Colonic mucosa (tissue), 4 donors: ENCODE data around the gene LMO2. TPM values are rescaled to one million over a fixed set of nuclear protein-coding genes. Genes with fewer than 3 reads are reported as not detected.
"Not testable (repeated sequence)": the region's sequence is repeated elsewhere in the genome, so short reads cannot be mapped to it uniquely, and the experiment has no call there.

Experiments used
- DNase-seq: peaks from one replicate; pipeline ENCODE4 v3.0.0-alpha.2; 2020
- H3K27ac ChIP-seq: fragments of 200-600 bp; one replicate; pipeline ENCODE4 v1.8.0; 2021
- H3K27me3 ChIP-seq: fragments of 200-600 bp; one replicate; pipeline ENCODE4 v1.8.0; 2021
- H3K36me3 ChIP-seq: fragments of 200-600 bp; one replicate; pipeline ENCODE4 v1.8.0; 2021
- H3K4me1 ChIP-seq: fragments of 200-600 bp; one replicate; pipeline ENCODE4 v1.8.0; 2021; ENCODE audit warnings: mild to moderate bottlenecking
- H3K4me3 ChIP-seq: fragments of 200-600 bp; one replicate; pipeline ENCODE4 v1.8.0; 2021
- H3K9ac ChIP-seq, 2 donors: one replicate each; pipeline ENCODE4 v1.7.0; 2013; ENCODE audit warnings: control low read depth in 2 of 2, low read depth in 2 of 2, low read length in 2 of 2
- H3K9me3 ChIP-seq: fragments of 200-600 bp; one replicate; pipeline ENCODE4 v1.8.0; 2021
- CTCF ChIP-seq: fragments of 200-600 bp; IDR thresholded peaks from one replicate; pipeline ENCODE4 v1.8.0; 2022; ENCODE audit warnings: antibody characterized with exemption, mild to moderate bottlenecking
- intact Hi-C: fragments of 100-400 bp; cut with DNase I; formaldehyde crosslinking; loops from one replicate; pipeline ENCODE4 v1.14.1; 2022
- total RNA-seq, 2 donors: library from RNA; stranded (reverse); fragmentation: NEBNext Ultra II Directional in 1 of 2; extraction: Animal tissue kit (Norgen Biotek cat#: 25700) in 1 of 2; gene quantifications; one replicate each; pipeline ENCODE4 v1.2.1, GENCODE V29; 2021
- donor health status: healthy.
- donor health status: DM: no; HTN: no; CAD: no.
- donor health status: DM: no; HTN: no; CAD: no.

Gene LMO2
- total RNA-seq, 2 donors from 2014 or later: 7.2 to 11.3 TPM

- Histone ChIP-seq H3K27ac (no peak overlapping the region), H3K9me3 (no peaks in the 10 kb centered on the region), H3K36me3 (no peaks in the 10 kb centered on the region), H3K4me3 (no peak overlapping the region), H3K4me1 (no peaks in the 10 kb centered on the region), H3K27me3 (no peaks in the 10 kb centered on the region), H3K9ac (no peak overlapping the region)
- no peak for DNase-seq
- intact Hi-C loops: no loop called here
- TF ChIP-seq CTCF: no peak
These were observed 42.6 kb upstream of the LMO2 start for GRCh38 chr11:33934450-33934849.

GRCh38 chr11:33933602-33934001, 41.7 kb upstream of the LMO2 start:
- Histone ChIP-seq H3K9me3 (no peaks in the 10 kb centered on the region), H3K9ac (no peak overlapping the region), H3K27ac (no peak overlapping the region), H3K4me3 (no peak overlapping the region), H3K27me3 (no peaks in the 10 kb centered on the region), H3K4me1 (no peaks in the 10 kb centered on the region), H3K36me3 (no peaks in the 10 kb centered on the region)
- TF ChIP-seq CTCF: no peak
- intact Hi-C loops: no loop called here
- DNase-seq: no peak

GRCh38 chr11:33932721-33933120, 40.8 kb upstream of the LMO2 start:
- intact Hi-C loops: no loop called here
- Histone ChIP-seq H3K4me3 (no peak overlapping the region), H3K9ac (no peak overlapping the region), H3K27ac (no peak overlapping the region), H3K36me3 (no peaks in the 10 kb centered on the region), H3K27me3 (no peaks in the 10 kb centered on the region), H3K9me3 (no peaks in the 10 kb centered on the region), H3K4me1 (no peaks in the 10 kb centered on the region)
- DNase-seq: no peak
- TF ChIP-seq CTCF: no peak

- H3K27ac ChIP-seq: not testable (repeated sequence)
These were observed 40.0 kb upstream of the LMO2 start for GRCh38 chr11:33931739-33932366.

GRCh38 chr11:33931067-33931466, 39.2 kb upstream of the LMO2 start:
- intact Hi-C loops: no loop called here
- Histone ChIP-seq H3K9ac (peak overlapping the region in 1 of 2 donors; percentile 1), H3K36me3 (no peaks in the 10 kb centered on the region), H3K4me1 (no peaks in the 10 kb centered on the region), H3K4me3 (no peak overlapping the region), H3K27ac (peak overlapping the region; percentile 24), H3K9me3 (no peaks in the 10 kb centered on the region), H3K27me3 (no peaks in the 10 kb centered on the region)
- no peak for DNase-seq
- no peak for TF ChIP-seq CTCF

More at GRCh38 chr11:33931739-33932366, 40.0 kb upstream of the LMO2 start:
- DNase-seq, H3K9ac ChIP-seq, H3K4me1 ChIP-seq, H3K36me3 ChIP-seq, H3K27me3 ChIP-seq, H3K4me3 ChIP-seq, H3K9me3 ChIP-seq, intact Hi-C loops: not testable (repeated sequence)

GRCh38 chr11:33930317-33931021, 38.6 kb upstream of the LMO2 start:
- Histone ChIP-seq H3K27me3 (no peaks in the 10 kb centered on the region), H3K9ac (no peak overlapping the region), H3K27ac (peak overlapping the region; percentile 31), H3K9me3 (no peaks in the 10 kb centered on the region), H3K36me3 (no peaks in the 10 kb centered on the region), H3K4me3 (no peak overlapping the region), H3K4me1 (no peaks in the 10 kb centered on the region)
- DNase-seq: no peak
- intact Hi-C loops: no loop called here
- no peak for TF ChIP-seq CTCF
